GM18519 (cell line): ENCODE measurements around the gene CTDP1.
"Not testable (repeated sequence)": the region's sequence is repeated elsewhere in the genome, so short reads cannot be mapped to it uniquely, and the experiment has no call there.

Experiments
- ATAC-seq: cut with Tn5 transposase; IDR thresholded peaks from one replicate; pipeline ENCODE4 v1.9.1; 2021; ENCODE audit warnings: mild to moderate bottlenecking, moderate library complexity; ENCODE audit not compliant: unreplicated experiment, low FRiP score

CTDP1 gene

GRCh38 chr18:79718878-79719477, 39.4 kb downstream of the CTDP1 start:
- no peak for ATAC-seq

DNA sequence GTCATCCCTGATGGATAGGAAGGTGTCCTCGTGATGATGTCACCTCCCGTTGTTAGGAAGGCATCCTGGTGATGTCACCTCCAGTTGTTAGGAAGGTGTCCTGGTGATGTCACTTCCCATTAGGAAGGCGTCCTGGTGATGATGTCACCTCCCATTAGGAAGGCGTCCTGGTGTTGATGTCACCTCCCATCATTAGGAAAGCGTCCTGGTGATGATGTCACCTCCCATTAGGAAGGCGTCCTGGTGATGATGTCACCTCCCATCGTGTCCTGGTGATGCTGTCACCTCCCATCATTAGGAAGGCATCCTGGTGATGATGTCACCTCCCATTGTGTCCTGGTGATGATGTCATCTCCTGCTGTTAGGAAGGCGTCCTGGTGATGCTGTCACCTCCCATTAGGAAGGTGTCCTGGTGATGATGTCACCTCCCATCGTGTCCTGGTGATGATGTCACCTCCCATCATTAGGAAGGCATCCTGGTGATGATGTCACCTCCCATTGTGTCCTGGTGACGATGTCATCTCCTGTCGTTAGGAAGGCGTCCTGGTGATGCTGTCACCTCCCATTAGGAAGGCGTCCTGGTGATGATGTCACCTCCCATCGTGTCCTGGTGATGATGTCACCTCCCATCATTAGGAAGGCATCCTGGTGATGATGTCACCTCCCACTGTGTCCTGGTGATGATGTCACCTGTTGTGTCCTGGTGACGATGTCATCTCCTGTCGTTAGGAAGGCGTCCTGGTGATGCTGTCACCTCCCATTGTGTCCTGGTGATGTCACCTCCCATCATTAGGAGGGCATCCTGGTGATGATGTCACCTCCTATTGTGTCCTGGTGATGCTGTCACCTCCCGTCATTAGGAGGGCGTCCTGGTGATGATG, 40.1 kb downstream of the CTDP1 start:
- ATAC-seq, result not testable (repeated sequence)

DNA sequence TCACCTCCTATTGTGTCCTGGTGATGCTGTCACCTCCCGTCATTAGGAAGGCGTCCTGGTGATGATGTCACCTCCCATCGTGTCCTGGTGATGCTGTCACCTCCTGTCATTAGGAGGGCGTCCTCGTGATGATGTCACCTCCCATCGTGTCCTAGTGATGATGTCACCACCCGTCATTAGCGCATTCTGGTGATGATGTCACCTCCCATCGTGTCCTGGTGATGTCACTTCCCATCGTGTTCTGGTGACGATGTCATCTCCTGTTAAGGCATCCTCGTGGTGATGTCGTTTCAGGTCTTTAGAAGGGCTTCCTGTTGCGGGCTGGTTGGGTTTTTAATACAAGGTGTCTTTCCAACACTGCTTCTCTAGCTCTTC, 40.7 kb downstream of the CTDP1 start:
- no peak for ATAC-seq

GRCh38 chr18:79723036-79723435, 43.4 kb downstream of the CTDP1 start:
- no peak for ATAC-seq

GRCh38 chr18:79723628-79724027, 44.0 kb downstream of the CTDP1 start:
- no peak for ATAC-seq

DNA sequence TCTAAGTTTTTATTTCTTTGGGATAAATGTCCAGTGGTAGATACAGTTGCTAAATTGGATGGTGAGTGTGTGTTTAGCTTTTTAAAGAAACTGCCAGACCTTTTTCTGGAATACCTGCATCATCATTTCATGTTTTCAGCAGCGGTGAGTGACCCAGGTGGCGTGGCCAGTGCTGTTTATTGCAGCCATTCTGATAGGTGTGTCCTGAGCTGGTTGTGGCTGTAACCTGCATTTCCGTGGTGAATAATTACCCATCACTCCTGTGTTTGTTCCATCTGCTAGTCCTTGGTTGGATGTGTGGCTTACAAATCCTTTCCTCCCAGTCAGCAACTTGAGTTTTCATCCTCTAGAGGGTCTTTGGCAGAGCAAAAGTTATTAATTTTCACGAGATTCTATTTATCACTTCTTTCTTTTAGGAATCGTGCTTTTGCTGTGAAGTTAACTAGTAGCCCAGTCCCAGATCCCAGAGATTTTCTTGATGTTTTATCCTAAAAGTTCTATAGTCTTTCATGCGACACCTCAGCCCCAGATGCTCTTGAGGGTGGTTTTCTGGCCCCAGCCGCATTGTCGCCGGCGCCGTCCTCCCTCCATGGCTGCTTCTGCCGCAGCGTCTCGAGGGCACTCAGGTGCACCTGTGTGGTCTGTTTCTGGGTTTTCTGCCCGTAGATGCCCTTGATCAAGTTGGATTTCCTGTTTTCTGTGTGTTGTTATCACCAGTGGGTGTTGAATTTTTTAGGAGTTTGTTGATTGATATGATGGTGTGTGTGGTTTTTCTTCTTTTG, 44.9 kb downstream of the CTDP1 start:
- ATAC-seq, result no peak

- ATAC-seq, result no peak
Measured at GRCh38 chr18:79725486-79725885, 45.9 kb downstream of the CTDP1 start.

GRCh38 chr18:79726721-79727120, 47.1 kb downstream of the CTDP1 start:
- ATAC-seq, result no peak

- no peak for ATAC-seq
Measured at GRCh38 chr18:79727211-79727610, 47.6 kb downstream of the CTDP1 start.

- no peak for ATAC-seq
Measured at GRCh38 chr18:79728931-79729586, 49.5 kb downstream of the CTDP1 start.

DNA sequence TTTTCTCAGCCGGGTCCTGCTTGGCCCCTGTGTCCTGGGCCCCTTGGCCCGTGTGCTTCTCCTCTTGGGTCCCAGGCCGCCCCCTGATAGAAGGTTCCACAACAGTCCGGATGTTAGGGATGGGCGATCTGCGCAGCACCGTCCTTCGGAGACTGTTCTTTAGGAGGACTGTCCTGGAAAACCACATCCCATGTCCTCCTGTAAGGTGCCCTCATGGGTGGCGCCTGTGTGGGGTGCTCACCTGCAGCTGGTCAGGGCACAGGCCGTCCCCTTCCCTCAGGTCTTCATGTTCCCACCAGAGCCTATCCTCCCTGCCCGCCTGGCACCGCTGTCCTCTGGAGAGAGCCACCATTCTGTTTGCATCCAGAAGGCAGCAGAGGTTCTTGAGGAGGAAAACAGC, 50.0 kb downstream of the CTDP1 start:
- no peak for ATAC-seq

- no peak for ATAC-seq
Measured at GRCh38 chr18:79730804-79731203, 51.2 kb downstream of the CTDP1 start.

GRCh38 chr18:79731881-79732720, 52.5 kb downstream of the CTDP1 start:
- ATAC-seq, result not testable (repeated sequence)

- ATAC-seq, result no peak
Measured at GRCh38 chr18:79732721-79733025, 53.1 kb downstream of the CTDP1 start.

- ATAC-seq, result no peak
Measured at GRCh38 chr18:79733135-79733701, 53.6 kb downstream of the CTDP1 start.

GRCh38 chr18:79733986-79734770, 54.6 kb downstream of the CTDP1 start:
- ATAC-seq, result no peak

DNA sequence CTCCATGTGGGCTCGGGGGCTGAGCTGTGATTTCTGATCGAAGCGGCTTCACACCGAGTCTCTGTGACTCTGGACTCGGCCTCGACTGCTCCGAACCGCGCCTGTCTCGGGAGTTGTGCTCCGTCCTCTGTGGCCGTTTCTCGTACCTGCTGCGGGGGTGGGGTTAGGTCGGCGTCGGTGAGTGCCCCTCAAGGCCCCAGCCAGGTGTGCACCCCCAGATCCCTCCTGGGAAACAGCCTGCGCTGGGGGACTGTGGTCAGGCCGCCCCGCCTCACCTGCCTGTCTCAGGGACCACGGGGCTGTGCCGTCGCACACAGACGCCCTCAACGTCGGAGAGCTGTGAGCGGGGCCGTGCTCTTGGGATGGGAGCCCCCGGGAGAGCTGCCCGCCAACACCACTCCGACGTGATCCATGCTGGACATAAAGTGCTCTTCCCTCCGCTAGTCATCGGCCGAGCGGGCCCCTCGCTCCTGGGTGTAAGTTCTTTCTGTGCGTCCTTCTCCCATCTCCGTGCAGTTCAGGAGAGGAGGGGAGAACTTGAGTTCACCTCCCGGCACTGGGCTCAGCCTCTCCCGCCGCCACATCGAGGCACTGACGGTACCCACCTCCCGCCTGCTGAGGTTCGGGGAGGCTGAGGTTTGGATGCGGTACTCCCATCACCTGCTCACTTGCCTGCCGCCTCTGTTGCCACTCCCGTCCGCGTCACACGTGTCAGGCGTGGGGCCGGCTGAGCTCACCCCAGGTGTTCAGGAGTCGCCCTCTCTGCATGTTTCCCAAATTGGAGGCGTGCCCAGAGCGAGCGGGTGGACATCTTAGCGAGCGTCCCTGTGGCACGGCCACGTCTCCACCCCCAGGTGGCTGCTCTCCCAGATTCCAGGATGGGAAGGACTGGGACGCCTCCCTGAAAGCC, 55.7 kb downstream of the CTDP1 start:
- ATAC-seq, result no peak

DNA sequence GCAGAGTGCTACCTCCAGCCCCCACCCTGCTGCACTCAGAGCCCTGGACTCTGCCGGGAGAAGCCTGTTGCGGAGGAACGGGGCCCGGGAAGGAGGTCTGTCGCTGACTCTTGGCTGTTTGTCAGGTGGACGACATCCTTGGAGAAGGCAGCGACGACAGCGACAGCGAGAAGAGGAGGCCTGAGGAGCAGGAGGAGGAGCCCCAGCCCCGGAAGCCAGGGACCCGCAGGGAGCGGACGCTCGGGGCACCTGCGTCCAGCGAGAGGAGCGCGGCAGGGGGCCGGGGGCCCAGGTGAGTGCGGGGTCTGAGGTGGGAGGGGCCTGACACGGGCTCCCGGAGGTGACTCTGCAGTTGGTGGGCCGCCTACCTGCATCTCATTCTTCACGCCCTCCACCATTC, 56.6 kb downstream of the CTDP1 start:
- no peak for ATAC-seq
